OCI-LY7 (cell line): ENCODE data around the gene AMZ2. TPM values are rescaled to one million over a fixed set of nuclear protein-coding genes. Genes with fewer than 3 reads are reported as not detected.
"Not testable (repeated sequence)": the region's sequence is repeated elsewhere in the genome, so short reads cannot be mapped to it uniquely, and the experiment has no call there.

Experiments
- BruUV-seq: library from RNA; stranded (reverse); fragments of 400-500 nt; replicated peaks from 2 replicates; lab custom pipeline; 2021; lab: Mats Ljungman, UMichigan
- CTCF ChIA-PET: fragments of 300-600 bp; sonication (Branson Sonifier 250); formaldehyde crosslinking; loops from one replicate; lab custom pipeline; 2022; ENCODE audit warnings: antibody characterized with exemption; ENCODE audit not compliant: unreplicated experiment; lab: Charles Lee
- POLR2A ChIA-PET: fragments of 300-600 bp; sonication (Branson Sonifier 250); formaldehyde crosslinking; loops from one replicate; lab custom pipeline; 2022; ENCODE audit warnings: antibody characterized with exemption; lab: Charles Lee
- DNase-seq: peaks from one replicate; pipeline ENCODE4 v3.0.0-alpha.2; 2015; ENCODE audit warnings: low spot score
- H2AFZ ChIP-seq: fragments of 200-600 bp; sonication (generic), shearing (Covaris generic); 2 replicates; pipeline ENCODE4 v1.6.1; 2014; ENCODE audit warnings: mild to moderate bottlenecking, antibody characterized with exemption, low read length, moderate library complexity
- H3K27ac ChIP-seq: fragments of 200-600 bp; sonication (generic); 2 replicates; pipeline ENCODE4 v1.5.1; 2014; ENCODE audit warnings: mixed run types, low read depth, mild to moderate bottlenecking, moderate library complexity, low read length, inconsistent platforms; ENCODE audit not compliant: poor library complexity, severe bottlenecking
- H3K36me3 ChIP-seq: fragments of 200-600 bp; sonication (generic); 2 replicates; pipeline ENCODE4 v1.6.1; 2014; ENCODE audit warnings: mild to moderate bottlenecking, antibody characterized with exemption, low read length, moderate library complexity, mixed read lengths; ENCODE audit not compliant: insufficient read depth
- H3K4me1 ChIP-seq: fragments of 200-600 bp; sonication (generic); 2 replicates; pipeline ENCODE4 v1.5.1; 2014; ENCODE audit warnings: mild to moderate bottlenecking, low read length; ENCODE audit not compliant: insufficient read depth, poor library complexity, severe bottlenecking
- H3K4me2 ChIP-seq: fragments of 200-600 bp; sonication (generic); 2 replicates; pipeline ENCODE4 v1.6.1; 2014; ENCODE audit warnings: mild to moderate bottlenecking, low read length
- H3K4me3 ChIP-seq: fragments of 200-600 bp; sonication (generic); 2 replicates; pipeline ENCODE4 v1.5.1; 2014; ENCODE audit warnings: mild to moderate bottlenecking, low read depth, low read length; ENCODE audit not compliant: poor library complexity, severe bottlenecking
- H3K79me2 ChIP-seq: fragments of 200-600 bp; sonication (generic); 2 replicates; pipeline ENCODE4 v1.6.1; 2016; ENCODE audit warnings: low read depth, mild to moderate bottlenecking, low read length, moderate library complexity, mixed read lengths; ENCODE audit not compliant: insufficient read depth
- H3K9me2 ChIP-seq: fragments of 200-600 bp; sonication (generic); 2 replicates; pipeline ENCODE4 v1.6.1; 2016; ENCODE audit warnings: mild to moderate bottlenecking, low read length, mixed read lengths; ENCODE audit not compliant: insufficient read depth
- H3K9me3 ChIP-seq: fragments of 200-600 bp; sonication (generic); 2 replicates; pipeline ENCODE4 v1.6.1; 2014; ENCODE audit warnings: mild to moderate bottlenecking, mixed run types, low read length, mixed read lengths
- H4K20me1 ChIP-seq: fragments of 200-600 bp; sonication (generic); 2 replicates; pipeline ENCODE4 v1.6.1; 2014; ENCODE audit warnings: mild to moderate bottlenecking, antibody characterized with exemption, low read length, moderate library complexity, mixed read lengths; ENCODE audit not compliant: insufficient read depth
- EZH2phosphoT487 ChIP-seq: fragments of 200-600 bp; sonication (generic); IDR thresholded peaks from 2 replicates; pipeline ENCODE4 v1.6.1; 2018; ENCODE audit warnings: low read depth, borderline replicate concordance, mild to moderate bottlenecking, mixed run types, antibody characterized with exemption, low read length, moderate library complexity, mixed read lengths
- intact Hi-C: fragments of 100-400 bp; cut with micrococcal nuclease; formaldehyde crosslinking; loops from one replicate; pipeline ENCODE4 v1.10.0; 2022; ENCODE audit not compliant: unreplicated experiment
- total RNA-seq, 2 experiments: library from RNA; depleted of rRNA in 1 of 2; stranded (reverse); fragments of >200 nt in 1 of 2; shearing (Covaris generic) in 1 of 2; gene quantifications; 2 replicates each; pipeline ENCODE4 v1.2.3, GENCODE V29; 2014 to 2022
- TF ChIP-seq, protein P1 (sequence below): fragments of 200-600 bp; sonication (generic); conservative IDR thresholded peaks from 2 replicates; pipeline ENCODE4 v1.5.1; 2014; ENCODE audit warnings: mild to moderate bottlenecking, antibody characterized with exemption, low read length, moderate library complexity, mixed read lengths

The AMZ2 gene
- total RNA-seq, 2 experiments from 2014 or later, result 117 to 248 TPM

DNA sequence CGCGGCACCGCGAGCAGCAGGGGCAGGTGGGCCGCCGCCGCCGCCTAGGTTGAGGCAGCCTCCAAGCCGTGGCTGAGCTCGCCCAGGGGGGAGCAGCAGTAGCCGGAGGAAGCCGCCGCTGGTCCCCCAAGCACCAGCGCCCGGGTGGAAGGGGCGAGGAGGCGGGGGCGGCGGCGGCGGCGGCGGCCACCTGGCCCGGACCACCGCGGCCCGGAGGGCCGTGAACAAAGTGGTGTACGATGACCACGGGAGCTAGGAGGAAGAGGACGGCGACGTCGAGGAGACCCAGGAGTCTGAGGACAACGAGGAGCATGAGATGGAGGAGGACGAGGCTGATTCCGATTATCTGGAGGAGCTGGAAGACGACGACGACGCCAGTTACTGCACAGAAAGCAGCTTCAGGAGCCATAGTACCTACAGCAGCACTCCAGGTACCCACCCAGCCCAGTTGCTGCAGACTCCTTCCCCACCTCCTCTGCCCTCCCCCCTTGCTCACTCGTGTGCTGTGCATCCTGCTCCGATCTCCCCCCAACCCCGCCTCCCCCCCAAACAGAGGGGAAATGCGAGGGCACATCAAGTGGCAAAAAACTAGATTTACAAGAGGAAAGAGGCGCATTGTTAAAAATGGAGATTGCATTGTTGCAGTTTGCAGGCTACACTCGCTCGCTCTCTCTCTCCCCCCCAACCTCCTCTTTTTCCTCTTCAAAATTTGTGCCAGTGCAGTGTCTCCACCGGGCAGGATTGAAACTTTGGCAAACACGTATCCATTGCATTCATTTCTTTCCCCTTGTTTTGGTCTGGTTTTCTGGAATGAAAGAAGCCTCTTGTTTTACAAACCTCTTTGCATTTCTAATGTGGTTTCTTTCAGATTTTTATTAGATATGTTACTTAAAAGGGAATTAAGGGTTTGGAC is 41.8 kb upstream of the AMZ2 start:
- Histone ChIP-seq H3K27ac (peak overlapping the region; percentile 84), H4K20me1 (no peaks in the 10 kb centered on the region), H3K79me2 (peaks cover 49% of the 10 kb centered on the region), H3K4me1 (peaks cover 55% of the 10 kb centered on the region), H3K9me3 (no peaks in the 10 kb centered on the region), H3K9me2 (no peaks in the 10 kb centered on the region), H3K4me2 (peak overlapping the region; percentile 76), H2AFZ (peak overlapping the region; percentile 5; the same call in 1 of the 2 replicates), H3K4me3 (peak overlapping the region; percentile 77), H3K36me3 (peaks cover 37% of the 10 kb centered on the region)
- BruUV-seq, result no TSS peak
- ChIA-PET POLR2A (interaction anchor here (0.6 to 9.9 kb wide), 17 partner anchors 8 to 260 kb away, joined by 3 to 72 read pairs (median 5); partner anchors contain the start of gene AMZ2), CTCF (interaction anchor here (0.9 to 1.1 kb wide), 2 partner anchors 20 to 83 kb away, joined by 3 to 4 read pairs; no protein-coding TSS in a partner anchor)
- TF ChIP-seq EZH2phosphoT487, result no peak
- TF ChIP-seq, protein P1, sequence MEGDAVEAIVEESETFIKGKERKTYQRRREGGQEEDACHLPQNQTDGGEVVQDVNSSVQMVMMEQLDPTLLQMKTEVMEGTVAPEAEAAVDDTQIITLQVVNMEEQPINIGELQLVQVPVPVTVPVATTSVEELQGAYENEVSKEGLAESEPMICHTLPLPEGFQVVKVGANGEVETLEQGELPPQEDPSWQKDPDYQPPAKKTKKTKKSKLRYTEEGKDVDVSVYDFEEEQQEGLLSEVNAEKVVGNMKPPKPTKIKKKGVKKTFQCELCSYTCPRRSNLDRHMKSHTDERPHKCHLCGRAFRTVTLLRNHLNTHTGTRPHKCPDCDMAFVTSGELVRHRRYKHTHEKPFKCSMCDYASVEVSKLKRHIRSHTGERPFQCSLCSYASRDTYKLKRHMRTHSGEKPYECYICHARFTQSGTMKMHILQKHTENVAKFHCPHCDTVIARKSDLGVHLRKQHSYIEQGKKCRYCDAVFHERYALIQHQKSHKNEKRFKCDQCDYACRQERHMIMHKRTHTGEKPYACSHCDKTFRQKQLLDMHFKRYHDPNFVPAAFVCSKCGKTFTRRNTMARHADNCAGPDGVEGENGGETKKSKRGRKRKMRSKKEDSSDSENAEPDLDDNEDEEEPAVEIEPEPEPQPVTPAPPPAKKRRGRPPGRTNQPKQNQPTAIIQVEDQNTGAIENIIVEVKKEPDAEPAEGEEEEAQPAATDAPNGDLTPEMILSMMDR, result peak; percentile 19
- DNase-seq, result peak; percentile 78
- intact Hi-C loops, result loop anchor here (1.0 to 2.0 kb wide), 4 partner anchors 32 to 193 kb away; partner anchors contain the start of gene AMZ2

DNA sequence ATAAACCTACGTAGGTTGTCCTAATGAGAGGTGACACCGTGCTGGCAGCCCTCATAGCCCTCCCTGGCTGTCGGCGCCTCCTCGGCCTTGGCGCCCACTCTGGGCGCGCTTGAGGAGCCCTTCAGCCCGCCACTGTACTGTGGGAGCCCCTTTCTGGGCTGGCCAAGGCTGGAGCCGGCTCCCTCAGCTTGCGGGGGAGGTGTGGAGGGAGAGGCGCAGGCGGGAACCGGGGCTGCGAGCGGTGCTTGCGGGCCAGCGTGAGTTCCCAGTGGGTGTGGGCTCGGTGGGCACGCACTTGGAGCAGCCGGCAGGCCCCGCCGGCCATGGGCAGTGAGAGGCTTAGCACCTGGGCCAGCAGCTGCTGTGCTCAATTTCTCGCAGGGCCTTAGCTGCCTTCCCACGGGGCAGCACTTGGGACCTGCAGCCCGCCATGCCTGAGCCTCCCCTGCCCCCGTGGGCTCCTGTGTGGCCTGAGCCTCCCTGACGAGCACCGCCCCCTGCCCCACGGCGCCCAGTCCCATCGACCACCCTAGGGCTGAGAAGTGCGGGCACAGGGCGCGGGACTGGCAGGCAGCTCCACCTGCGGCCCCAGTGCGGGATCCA is 40.1 kb upstream of the AMZ2 start:
- Histone ChIP-seq H3K9me3 (no peaks in the 10 kb centered on the region), H3K4me2 (peak overlapping the region; percentile 76), H3K9me2 (no peaks in the 10 kb centered on the region), H3K4me1 (peaks cover 56% of the 10 kb centered on the region), H2AFZ (no peak overlapping the region), H4K20me1 (no peaks in the 10 kb centered on the region), H3K4me3 (peak overlapping the region; percentile 77), H3K27ac (peak overlapping the region; percentile 84), H3K79me2 (peaks cover 65% of the 10 kb centered on the region), H3K36me3 (peaks cover 50% of the 10 kb centered on the region)
- DNase-seq, result no peak
- CTCF ChIA-PET, result no interaction called here
- POLR2A ChIA-PET, result interaction anchor here (0.8 to 9.9 kb wide), 5 partner anchors 22 to 252 kb away, joined by 3 to 72 read pairs (median 4); no protein-coding TSS in a partner anchor
- no peak for TF ChIP-seq EZH2phosphoT487
- TF ChIP-seq, protein P1, result no peak
- BruUV-seq, result no TSS peak
- intact Hi-C loops, result no loop called here

DNA sequence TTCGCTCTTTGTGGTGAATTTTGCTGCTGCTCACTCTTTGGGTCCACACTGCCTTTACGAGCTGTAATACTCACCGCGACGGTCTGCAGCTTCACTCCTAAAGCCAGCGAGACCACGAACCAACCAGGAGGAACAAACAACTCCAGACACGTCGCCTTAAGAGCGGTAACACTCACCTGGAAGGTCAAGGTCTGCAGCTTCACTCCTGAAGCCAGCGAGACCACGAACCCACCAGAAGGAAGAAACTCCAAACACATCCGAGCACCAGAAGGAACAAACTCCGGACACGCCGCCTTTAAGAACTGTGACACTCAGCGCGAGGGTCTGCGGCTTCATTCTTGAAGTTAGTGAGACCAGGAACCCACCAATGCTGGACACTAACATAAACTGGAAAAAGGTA is 39.2 kb upstream of the AMZ2 start:
- H4K20me1 ChIP-seq, H2AFZ ChIP-seq, H3K4me2 ChIP-seq, H3K4me3 ChIP-seq, CTCF ChIA-PET, H3K9me3 ChIP-seq, intact Hi-C loops, DNase-seq, BruUV-seq, H3K27ac ChIP-seq, H3K9me2 ChIP-seq: not testable (repeated sequence)
- POLR2A ChIA-PET, result interaction anchor here (0.8 to 9.9 kb wide), 5 partner anchors 21 to 251 kb away, joined by 3 to 72 read pairs (median 4); no protein-coding TSS in a partner anchor
- Histone ChIP-seq H3K4me1 (peaks cover 62% of the 10 kb centered on the region), H3K36me3 (peaks cover 55% of the 10 kb centered on the region), H3K79me2 (peaks cover 74% of the 10 kb centered on the region)

DNA sequence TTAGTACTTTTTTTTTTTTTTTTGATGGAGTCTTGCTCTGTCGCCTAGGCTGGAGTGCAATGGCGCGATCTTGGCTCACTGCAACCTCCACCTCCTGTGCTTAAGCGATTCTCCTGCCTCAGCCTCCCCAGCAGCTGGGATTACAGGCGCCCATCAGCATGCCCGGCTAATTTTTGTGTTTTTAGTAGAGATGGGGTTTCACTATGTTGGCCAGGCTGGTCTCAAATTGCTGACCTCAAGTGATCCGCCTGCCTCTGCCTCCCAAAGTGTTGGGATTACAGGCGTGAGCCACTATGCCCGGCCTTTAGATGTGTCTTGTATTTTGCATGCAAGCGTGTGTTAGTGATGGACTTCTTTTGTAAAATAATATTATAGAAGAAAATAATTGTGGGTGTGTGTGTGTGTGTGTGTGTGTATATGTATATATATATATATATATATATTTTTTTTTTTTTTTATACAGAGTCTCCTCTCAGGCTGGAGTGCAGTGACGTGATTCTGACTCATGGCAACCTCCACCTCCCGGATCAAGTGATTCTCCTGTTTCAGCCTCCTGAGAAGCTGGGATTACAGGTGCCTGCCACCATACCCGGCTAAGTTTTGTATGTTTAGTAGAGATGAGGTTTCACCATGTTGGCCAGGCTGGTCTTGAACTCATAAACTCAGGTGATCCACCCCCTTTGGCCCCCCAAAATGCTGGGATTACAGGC is 38.5 kb upstream of the AMZ2 start:
- H4K20me1 ChIP-seq, H3K9me2 ChIP-seq, H3K4me2 ChIP-seq, H3K4me3 ChIP-seq, CTCF ChIA-PET, DNase-seq, intact Hi-C loops, H2AFZ ChIP-seq, H3K9me3 ChIP-seq, BruUV-seq, H3K27ac ChIP-seq: not testable (repeated sequence)
- Histone ChIP-seq H3K4me1 (peaks cover 62% of the 10 kb centered on the region), H3K79me2 (peaks cover 79% of the 10 kb centered on the region), H3K36me3 (peaks cover 55% of the 10 kb centered on the region)
- POLR2A ChIA-PET, result interaction anchor here (0.7 to 2.1 kb wide), 5 partner anchors 25 to 46 kb away, joined by 3 to 6 read pairs (median 4); partner anchors contain the start of gene AMZ2
